GM12891 (cell line): ENCODE measurements around the gene CCNL1.

ENCODE experiments used
- PAX5 ChIP-seq: IDR thresholded peaks from 2 replicates; pipeline ENCODE4 v1.6.1; 2011; ENCODE audit warnings: low read length, moderate library complexity, mild to moderate bottlenecking; ENCODE audit not compliant: insufficient read depth, severe bottlenecking
- POLR2A ChIP-seq: IDR thresholded peaks from 2 replicates; pipeline ENCODE4 v1.6.1; 2011; ENCODE audit warnings: low read depth, low read length, control low read depth
- POLR2AphosphoS5 ChIP-seq: IDR thresholded peaks from 2 replicates; pipeline ENCODE4 v1.6.1; 2011; ENCODE audit warnings: low read depth, low read length, control low read depth
- POU2F2 ChIP-seq: IDR thresholded peaks from 2 replicates; pipeline ENCODE4 v1.6.1; 2011; ENCODE audit warnings: low read depth, mild to moderate bottlenecking, control low read depth, low read length, moderate library complexity
- SPI1 ChIP-seq: IDR thresholded peaks from 2 replicates; pipeline ENCODE4 v1.6.1; 2011; ENCODE audit warnings: low read depth, low read length, control low read depth
- TAF1 ChIP-seq: IDR thresholded peaks from 2 replicates; pipeline ENCODE4 v1.6.1; 2011; ENCODE audit warnings: low read depth, low read length, control low read depth

DNA sequence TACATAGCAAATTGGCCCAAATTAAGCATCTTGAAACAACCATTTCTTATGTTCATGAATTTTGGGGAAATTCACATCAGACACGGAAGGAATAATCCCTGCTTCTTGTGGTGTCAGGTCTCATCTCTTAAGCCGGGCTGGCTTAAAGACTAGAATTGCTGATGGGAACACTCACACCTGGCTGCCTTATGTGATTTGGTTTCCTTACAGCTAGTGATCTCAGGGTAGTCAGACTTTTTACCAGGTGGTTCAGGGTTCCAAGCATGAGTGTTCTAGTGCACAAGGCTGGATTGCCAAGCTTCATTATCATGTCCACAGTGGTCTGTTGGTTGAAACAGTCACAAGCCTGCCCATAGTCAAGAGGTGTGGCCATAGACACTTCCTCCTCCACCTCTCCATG, 20.3 kb upstream of the CCNL1 start:
- no peak for TF ChIP-seq TAF1
- TF ChIP-seq POLR2A = no peak
- no peak for TF ChIP-seq POLR2AphosphoS5
- TF ChIP-seq SPI1 = no peak
- no peak for TF ChIP-seq PAX5
- TF ChIP-seq POU2F2 = no peak
